HEK293 (cell line): ENCODE measurements around the gene INHBA.

ENCODE experiments used
- EGR2 ChIP-seq: fragments of 450-650 bp; formaldehyde crosslinking; IDR thresholded peaks from 2 replicates; pipeline ENCODE4 v1.5.1; 2016; ENCODE audit warnings: low read depth, missing biosample characterization, missing genetic modification characterization
- GLIS1 ChIP-seq: fragments of 450-650 bp; formaldehyde crosslinking; IDR thresholded peaks from 2 replicates; pipeline ENCODE4 v1.5.1; 2016; ENCODE audit warnings: missing biosample characterization, missing genetic modification characterization
- HOXA7 ChIP-seq: sonication (generic); formaldehyde crosslinking; IDR thresholded peaks from 2 replicates; pipeline ENCODE4 v1.8.1; 2022; ENCODE audit warnings: missing genetic modification reagents, borderline replicate concordance
- MEIS1 ChIP-seq: sonication (generic); formaldehyde crosslinking; IDR thresholded peaks from 2 replicates; pipeline ENCODE4 v1.8.1; 2022; ENCODE audit warnings: missing genetic modification reagents, mild to moderate bottlenecking, borderline replicate concordance
- MZF1 ChIP-seq: fragments of 450-650 bp; formaldehyde crosslinking; IDR thresholded peaks from 2 replicates; pipeline ENCODE4 v1.5.1; 2017; ENCODE audit warnings: missing biosample characterization, missing genetic modification characterization, borderline replicate concordance
- REST ChIP-seq: fragments of 450-650 bp; formaldehyde crosslinking; IDR thresholded peaks from 2 replicates; pipeline ENCODE4 v1.5.1; 2016; ENCODE audit warnings: missing biosample characterization, missing genetic modification characterization
- SALL2 ChIP-seq: fragments of 450-650 bp; formaldehyde crosslinking; IDR thresholded peaks from 2 replicates; pipeline ENCODE4 v1.5.0; 2017; ENCODE audit warnings: missing biosample characterization, mild to moderate bottlenecking, missing genetic modification characterization, borderline replicate concordance
- ZBTB20 ChIP-seq: fragments of 450-650 bp; formaldehyde crosslinking; IDR thresholded peaks from 2 replicates; pipeline ENCODE4 v1.5.1; 2016; ENCODE audit warnings: missing biosample characterization, missing genetic modification characterization
- ZFP3 ChIP-seq: fragments of 450-650 bp; formaldehyde crosslinking; IDR thresholded peaks from 2 replicates; pipeline ENCODE4 v1.5.1; 2016; ENCODE audit warnings: low read depth, missing biosample characterization, missing genetic modification characterization
- ZFP69B ChIP-seq: fragments of 450-650 bp; formaldehyde crosslinking; IDR thresholded peaks from 2 replicates; pipeline ENCODE4 v1.5.1; 2016; ENCODE audit warnings: missing biosample characterization, missing genetic modification characterization
- ZNF148 ChIP-seq: fragments of 450-650 bp; formaldehyde crosslinking; IDR thresholded peaks from 2 replicates; pipeline ENCODE4 v1.5.0; 2017; ENCODE audit warnings: missing biosample characterization, missing genetic modification characterization, borderline replicate concordance
- ZNF16 ChIP-seq: fragments of 450-650 bp; formaldehyde crosslinking; IDR thresholded peaks from 2 replicates; pipeline ENCODE4 v1.5.1; 2016; ENCODE audit warnings: low read depth, missing biosample characterization, missing genetic modification characterization
- ZNF169 ChIP-seq: fragments of 450-650 bp; formaldehyde crosslinking; IDR thresholded peaks from 2 replicates; pipeline ENCODE4 v1.5.1; 2016; ENCODE audit warnings: missing biosample characterization, missing genetic modification characterization
- ZNF18 ChIP-seq: fragments of 450-650 bp; formaldehyde crosslinking; IDR thresholded peaks from 2 replicates; pipeline ENCODE4 v1.5.1; 2016; ENCODE audit warnings: missing biosample characterization, missing genetic modification characterization
- ZNF19 ChIP-seq: fragments of 450-650 bp; formaldehyde crosslinking; IDR thresholded peaks from 2 replicates; pipeline ENCODE4; 2016; ENCODE audit warnings: missing biosample characterization, missing genetic modification characterization, low read depth
- ZNF2 ChIP-seq: fragments of 450-650 bp; formaldehyde crosslinking; IDR thresholded peaks from 2 replicates; pipeline ENCODE4 v1.5.1; 2016; ENCODE audit warnings: missing biosample characterization, missing genetic modification characterization
- ZNF26 ChIP-seq: fragments of 450-650 bp; formaldehyde crosslinking; IDR thresholded peaks from 2 replicates; pipeline ENCODE4 v1.5.1; 2016; ENCODE audit warnings: missing biosample characterization, missing genetic modification characterization
- ZNF302 ChIP-seq: fragments of 450-650 bp; formaldehyde crosslinking; IDR thresholded peaks from 2 replicates; pipeline ENCODE4 v1.5.1; 2016; ENCODE audit warnings: missing biosample characterization, missing genetic modification characterization, low read depth
- ZNF404 ChIP-seq: fragments of 450-650 bp; formaldehyde crosslinking; IDR thresholded peaks from 2 replicates; pipeline ENCODE4 v1.5.1; 2017; ENCODE audit warnings: missing biosample characterization, missing genetic modification characterization
- ZNF473 ChIP-seq: fragments of 450-650 bp; formaldehyde crosslinking; IDR thresholded peaks from 2 replicates; pipeline ENCODE4 v1.5.1; 2017; ENCODE audit warnings: missing biosample characterization, missing genetic modification characterization
- ZNF518A ChIP-seq: fragments of 450-650 bp; formaldehyde crosslinking; conservative IDR thresholded peaks from 2 replicates; pipeline ENCODE4 v1.5.1; 2016; ENCODE audit warnings: low read depth, missing biosample characterization, missing genetic modification characterization
- ZNF623 ChIP-seq: fragments of 450-650 bp; formaldehyde crosslinking; IDR thresholded peaks from 2 replicates; pipeline ENCODE4 v1.5.1; 2016; ENCODE audit warnings: missing biosample characterization, missing genetic modification characterization
- ZNF677 ChIP-seq: fragments of 450-650 bp; IDR thresholded peaks from 2 replicates; pipeline ENCODE4 v1.5.0; 2018; ENCODE audit warnings: missing biosample characterization, mild to moderate bottlenecking, missing genetic modification characterization, moderate library complexity
- ZNF692 ChIP-seq: fragments of 450-650 bp; formaldehyde crosslinking; IDR thresholded peaks from 2 replicates; pipeline ENCODE4 v1.5.1; 2016; ENCODE audit warnings: missing biosample characterization, missing genetic modification characterization
- ZNF830 ChIP-seq: fragments of 450-650 bp; IDR thresholded peaks from 2 replicates; pipeline ENCODE4 v1.5.0; 2018; ENCODE audit warnings: missing biosample characterization, missing genetic modification characterization, low read depth, mild to moderate bottlenecking, moderate library complexity
- ZNF843 ChIP-seq: fragments of 450-650 bp; formaldehyde crosslinking; IDR thresholded peaks from 2 replicates; pipeline ENCODE4 v1.5.1; 2016; ENCODE audit warnings: missing biosample characterization, missing genetic modification characterization

The INHBA gene

GRCh38 chr7:41709621-41710020 is 6.7 kb upstream of the INHBA start (continued):
- no peak for TF ChIP-seq ZNF26 (tag by site-specific recombination)
- no peak for TF ChIP-seq ZNF473 (tag by site-specific recombination)
- no peak for TF ChIP-seq ZNF404 (tag by site-specific recombination)
- no peak for TF ChIP-seq ZNF692 (tag by site-specific recombination)
- TF ChIP-seq ZNF302 (tag by site-specific recombination), result no peak
- no peak for TF ChIP-seq ZNF623
- no peak for TF ChIP-seq SALL2
- TF ChIP-seq ZNF19 (tag by site-specific recombination), result no peak
- no peak for TF ChIP-seq ZFP69B
- no peak for TF ChIP-seq GLIS1 (tag by site-specific recombination)
- TF ChIP-seq ZNF169 (tag by site-specific recombination), result no peak
- no peak for TF ChIP-seq ZNF148 (tag by site-specific recombination)
- no peak for TF ChIP-seq MZF1 (tag by site-specific recombination)
- no peak for TF ChIP-seq ZBTB20
- TF ChIP-seq ZNF677 (tag by site-specific recombination), result no peak
- TF ChIP-seq HOXA7 (CRISPR knock-in tag), result no peak
- TF ChIP-seq ZFP3, result no peak
- TF ChIP-seq ZNF518A (tag by site-specific recombination), result peak; percentile 42; the same call in 1 of the 2 replicates
- TF ChIP-seq ZNF18 (tag by site-specific recombination), result no peak
- TF ChIP-seq REST (tag by site-specific recombination), result no peak
- TF ChIP-seq MEIS1, result no peak
- no peak for TF ChIP-seq EGR2 (tag by site-specific recombination)
- TF ChIP-seq ZNF830 (tag by site-specific recombination), result no peak
- peak; percentile 77 for TF ChIP-seq ZNF843 (tag by site-specific recombination)
- no peak for TF ChIP-seq ZNF16 (tag by site-specific recombination)
- TF ChIP-seq ZNF2, result no peak
